H1 (cell line): ENCODE data around the gene ZC3H18. TPM values are rescaled to one million over a fixed set of nuclear protein-coding genes. Genes with fewer than 3 reads are reported as not detected.

ENCODE experiments used
- CTCF ChIA-PET: fragments of 300-600 bp; sonication (Branson Sonifier 250); formaldehyde crosslinking; loops from one replicate; lab custom pipeline; 2021; ENCODE audit not compliant: partially characterized antibody; lab: Charles Lee
- POLR2A ChIA-PET: fragments of 300-600 bp; sonication (Branson Sonifier 250); formaldehyde crosslinking; loops from one replicate; lab custom pipeline; 2021; ENCODE audit warnings: inconsistent platforms; ENCODE audit not compliant: partially characterized antibody; lab: Charles Lee
- DNase-seq, 2 experiments: peaks; one replicate each; pipeline versions ENCODE4 v3.0.0 to v3.0.0-alpha.2; 2010 to 2022; ENCODE audit warnings: low spot score in 2 of 2, low read depth in 1 of 2, mixed read lengths in 1 of 2
- FAIRE-seq: peaks from 2 replicates; lab custom pipeline; 2011; peaks lifted over from hg19 to GRCh38; lab: Jason Lieb, UNC
- H2AFZ ChIP-seq: 2 replicates; pipeline ENCODE4 v1.8.1; 2012; ENCODE audit warnings: low read length, inconsistent platforms
- H2AK5ac ChIP-seq: 2 replicates; pipeline ENCODE4 v1.6.1; 2013; ENCODE audit warnings: low read depth, low read length
- H2BK120ac ChIP-seq: replicated peaks from 2 replicates; pipeline ENCODE3; 2013; ENCODE audit warnings: low read depth, low read length, inconsistent platforms
- H2BK12ac ChIP-seq: 2 replicates; pipeline ENCODE4 v1.6.1; 2013; ENCODE audit warnings: low read depth, low read length
- H2BK15ac ChIP-seq: 2 replicates; pipeline ENCODE4 v1.6.1; 2013; ENCODE audit warnings: low read length
- H2BK20ac ChIP-seq: 2 replicates; pipeline ENCODE4 v1.6.1; 2013; ENCODE audit warnings: low read length
- H2BK5ac ChIP-seq: 2 replicates; pipeline ENCODE4 v1.6.1; 2013; ENCODE audit warnings: low read depth, low read length
- H3K14ac ChIP-seq: 2 replicates; pipeline ENCODE4 v1.6.1; 2013; ENCODE audit warnings: inconsistent platforms; ENCODE audit not compliant: insufficient read length
- H3K18ac ChIP-seq: 2 replicates; pipeline ENCODE4 v1.6.1; 2013; ENCODE audit warnings: low read length; ENCODE audit errors: extremely low read depth
- H3K23ac ChIP-seq: 2 replicates; pipeline ENCODE4 v1.6.1; 2013; ENCODE audit warnings: inconsistent platforms; ENCODE audit not compliant: insufficient read length
- H3K23me2 ChIP-seq: 2 replicates; pipeline ENCODE4 v1.6.1; 2013; ENCODE audit warnings: low read depth, low read length
- H3K27ac ChIP-seq: 2 replicates; pipeline ENCODE4 v1.6.1; 2011; ENCODE audit warnings: low read depth, low read length, inconsistent platforms
- H3K27me3 ChIP-seq, 4 experiments: replicated peaks in 1 of 4; 1 replicate in 1 of 4; 2 replicates in 3 of 4; pipeline versions ENCODE4 v1.6.1 to v1.8.1; 2011 to 2013; ENCODE audit warnings: low read length in 3 of 4, mild to moderate bottlenecking in 3 of 4, inconsistent platforms in 2 of 4, mixed read lengths in 2 of 4, moderate library complexity in 1 of 4; ENCODE audit not compliant: control insufficient read depth in 3 of 4, insufficient read depth in 3 of 4; ENCODE audit errors: extremely low read depth in 1 of 4
- H3K36me3 ChIP-seq, 4 experiments: 2 replicates each; pipeline versions ENCODE4 v1.6.1 to v1.8.1; 2011 to 2013; ENCODE audit warnings: mild to moderate bottlenecking in 4 of 4, low read length in 3 of 4, moderate library complexity in 2 of 4, control low read depth in 1 of 4, inconsistent platforms in 1 of 4; ENCODE audit not compliant: insufficient read depth in 4 of 4, control insufficient read depth in 2 of 4
- H3K4ac ChIP-seq: replicated peaks from 2 replicates; pipeline ENCODE3; 2013; ENCODE audit warnings: low read length, low read depth, mixed read lengths, inconsistent platforms; ENCODE audit not compliant: insufficient read length
- H3K4me1 ChIP-seq, 4 experiments: replicated peaks in 1 of 4; 1 replicate in 1 of 4; 2 replicates in 3 of 4; pipeline versions ENCODE4 v1.6.1 to v1.8.1; 2011 to 2013; ENCODE audit warnings: low read length in 3 of 4, inconsistent platforms in 2 of 4, mixed read lengths in 1 of 4; ENCODE audit not compliant: insufficient read depth in 4 of 4, control insufficient read depth in 3 of 4
- H3K4me2 ChIP-seq, 2 experiments: 2 replicates each; pipeline versions ENCODE4 v1.6.1 to v1.8.1; 2011 to 2013; ENCODE audit warnings: low read depth in 2 of 2, low read length in 2 of 2, control low read depth in 1 of 2, inconsistent platforms in 1 of 2, mild to moderate bottlenecking in 1 of 2; ENCODE audit not compliant: insufficient read depth in 1 of 2
- H3K4me3 ChIP-seq, 4 experiments: fragments of 200-600, 300-600 bp in 1 of 4; sonication (generic), shearing (Covaris generic), sonication (Bioruptor Twin) in 1 of 4; 2 replicates each; pipeline versions ENCODE4 v1.5.1 to v1.8.1; 2011 to 2016; ENCODE audit warnings: low read length in 4 of 4, low read depth in 3 of 4, control low read depth in 2 of 4, inconsistent platforms in 2 of 4, mild to moderate bottlenecking in 2 of 4, mixed read lengths in 1 of 4, moderate library complexity in 1 of 4; ENCODE audit not compliant: insufficient read depth in 2 of 4; ENCODE audit errors: extremely low read depth in 1 of 4
- H3K56ac ChIP-seq: replicated peaks from 2 replicates; pipeline ENCODE3; 2013; ENCODE audit warnings: low read depth, mild to moderate bottlenecking, mixed read lengths, low read length, inconsistent platforms; ENCODE audit not compliant: insufficient read length
- H3K79me1 ChIP-seq: 2 replicates; pipeline ENCODE4 v1.6.1; 2013; ENCODE audit warnings: low read depth, low read length, control low read depth
- H3K79me2 ChIP-seq, 2 experiments: 2 replicates each; pipeline versions ENCODE4 v1.6.1 to v1.8.1; 2012 to 2013; ENCODE audit warnings: low read length in 2 of 2, mild to moderate bottlenecking in 2 of 2, inconsistent platforms in 1 of 2; ENCODE audit not compliant: insufficient read depth in 2 of 2, control insufficient read depth in 1 of 2
- H3K9ac ChIP-seq, 4 experiments: replicated peaks in 1 of 4; 1 replicate in 1 of 4; 2 replicates in 3 of 4; pipeline versions ENCODE4 v1.6.1 to v1.8.1; 2011 to 2013; ENCODE audit warnings: low read depth in 3 of 4, low read length in 3 of 4, control low read depth in 2 of 4, mild to moderate bottlenecking in 2 of 4, moderate library complexity in 2 of 4, inconsistent platforms in 1 of 4; ENCODE audit errors: extremely low read depth in 1 of 4
- H3K9me3 ChIP-seq, 2 experiments: 2 replicates each; pipeline versions ENCODE4 v1.6.1 to v1.8.1; 2012 to 2013; ENCODE audit warnings: mild to moderate bottlenecking in 2 of 2, moderate library complexity in 2 of 2, control low read depth in 1 of 2, inconsistent platforms in 1 of 2, low read depth in 1 of 2, low read length in 1 of 2, mixed read lengths in 1 of 2; ENCODE audit not compliant: insufficient read depth in 2 of 2
- H4K20me1 ChIP-seq, 2 experiments: replicated peaks in 1 of 2; 2 replicates each; pipeline versions ENCODE3 to v1.8.1; 2011 to 2013; ENCODE audit warnings: inconsistent platforms in 2 of 2, low read length in 2 of 2, mild to moderate bottlenecking in 1 of 2; ENCODE audit not compliant: insufficient read depth in 2 of 2, control insufficient read depth in 1 of 2
- H4K5ac ChIP-seq: 2 replicates; pipeline ENCODE4 v1.6.1; 2013; ENCODE audit warnings: low read length, low read depth, mixed read lengths, inconsistent platforms; ENCODE audit not compliant: insufficient read length
- H4K8ac ChIP-seq: 2 replicates; pipeline ENCODE4 v1.8.0; 2013; ENCODE audit warnings: mild to moderate bottlenecking, moderate library complexity, low read length, inconsistent platforms; ENCODE audit not compliant: insufficient read depth; ENCODE audit errors: extremely low read depth
- H4K91ac ChIP-seq: replicated peaks from 2 replicates; pipeline ENCODE3; 2013; ENCODE audit warnings: low read length, mixed read lengths, inconsistent platforms; ENCODE audit not compliant: insufficient read length
- CEBPB ChIP-seq: IDR thresholded peaks from 2 replicates; pipeline ENCODE4 v1.6.1; 2012; ENCODE audit warnings: low read depth, low read length
- HDAC6 ChIP-seq: IDR thresholded peaks from one replicate; pipeline ENCODE4 v1.7.1; 2012; ENCODE audit warnings: low read depth, mild to moderate bottlenecking, inconsistent platforms, low read length, moderate library complexity
- JUN ChIP-seq: IDR thresholded peaks from 2 replicates; pipeline ENCODE4 v1.6.1; 2011; ENCODE audit warnings: low read depth, mild to moderate bottlenecking, improper control_type of control experiment, low read length
- POLR2A ChIP-seq, 2 experiments: IDR thresholded peaks; 1 replicate in 1 of 2; 2 replicates in 1 of 2; pipeline ENCODE4 v1.6.1; 2011; ENCODE audit warnings: low read depth in 2 of 2, low read length in 2 of 2, mild to moderate bottlenecking in 2 of 2; ENCODE audit errors: control extremely low read depth in 1 of 2
- SAP30 ChIP-seq: fragments of 300-600 bp; sonication (generic); IDR thresholded peaks from 2 replicates; pipeline ENCODE4 v1.7.1; 2012; ENCODE audit warnings: low read length, moderate library complexity, mild to moderate bottlenecking, inconsistent platforms; ENCODE audit not compliant: insufficient read depth, insufficient replicate concordance
- SIX5 ChIP-seq: IDR thresholded peaks from 2 replicates; pipeline ENCODE4 v1.6.1; 2011; ENCODE audit warnings: mild to moderate bottlenecking, low read depth, low read length
- SRF ChIP-seq: IDR thresholded peaks from 2 replicates; pipeline ENCODE4 v1.6.1; 2011; ENCODE audit warnings: mild to moderate bottlenecking, low read depth, low read length, moderate library complexity
- TBP ChIP-seq: IDR thresholded peaks from 2 replicates; pipeline ENCODE4 v1.6.1; 2011; ENCODE audit warnings: low read depth, low read length, improper control_type of control experiment
- YY1 ChIP-seq: IDR thresholded peaks from 2 replicates; pipeline ENCODE4 v1.6.1; 2011; ENCODE audit warnings: low read depth, mild to moderate bottlenecking, low read length
- WGBS, 2 experiments: shearing (Covaris generic) in 1 of 2; methylation state at CpG; one replicate each; pipeline versions ENCODE4 v1.1.6 to v1.1.7; 2013 to 2015; ENCODE audit warnings: low lambda C conversion rate in 2 of 2, mixed read lengths in 2 of 2, inconsistent platforms in 1 of 2, low coverage in 1 of 2, missing lambda C conversion rate in 1 of 2; ENCODE audit not compliant: insufficient replicate concordance in 2 of 2, insufficient coverage in 1 of 2, insufficient read length in 1 of 2; ENCODE audit errors: extremely low coverage in 1 of 2, missing lambda C conversion rate in 1 of 2; 5-methylcytosine and 5-hydroxymethylcytosine counted together
- polyA plus RNA-seq, 7 experiments: library from polyadenylated mRNA; depleted of rRNA in 3 of 7; stranded (reverse) in 5 of 7; unstranded in 2 of 7; fragments of >200 nt in 5 of 7; fragments of 200-250 nt in 2 of 7; gene quantifications; 1 replicate in 5 of 7; 2 replicates in 1 of 7; 4 replicates in 1 of 7; pipeline versions ENCODE4 v1.2.1 to v1.2.3, GENCODE V29; 2011 to 2013; ENCODE audit warnings: missing spikeins in 2 of 7, mixed read lengths in 2 of 7
- total RNA-seq: library from RNA; stranded (reverse); fragmentation: NEBNext Ultra II Directional; extraction: Animal tissue kit (Norgen Biotek cat#: 25700); gene quantifications from 2 replicates; pipeline ENCODE4 v1.2.1, GENCODE V29; 2021
- TF ChIP-seq, protein P1 (sequence below): IDR thresholded peaks from 2 replicates; pipeline ENCODE4 v1.6.1; 2011; ENCODE audit warnings: low read length, improper control_type of control experiment

The ZC3H18 gene
- total and polyA plus RNA-seq, 2 of the 8 experiments (the other 6 are each of a cell fraction or from before 2014, with no cell fraction given), result 12.1 to 73.2 TPM

DNA sequence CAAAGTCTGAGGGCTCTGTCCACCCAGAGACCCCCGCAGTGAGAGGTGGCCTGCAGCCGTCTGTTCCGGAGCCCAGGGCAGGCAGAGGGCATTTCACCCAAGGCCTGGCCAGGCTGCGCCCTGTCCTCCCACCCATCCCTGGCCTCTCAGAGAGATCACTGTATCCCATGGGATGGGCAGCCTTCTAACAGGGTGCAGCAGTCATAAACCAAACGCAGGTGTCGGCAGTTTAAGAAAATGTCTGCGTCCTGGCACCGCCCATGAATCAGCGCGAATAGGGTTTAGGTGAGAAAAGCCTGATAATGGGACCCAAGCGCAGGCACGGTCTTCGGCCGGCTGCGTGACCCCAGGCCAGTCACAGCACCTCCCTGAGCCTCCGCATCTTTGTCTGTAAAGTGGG lies 75.3 kb downstream of the ZC3H18 start:
- DNase-seq (no peak), FAIRE-seq (no peak)
- Histone ChIP-seq H3K14ac (no peak overlapping the region), H2AK5ac (no peak overlapping the region), H2BK15ac (no peak overlapping the region), H3K23me2 (peaks cover 4% of the 10 kb centered on the region; the same call in 1 of the 2 replicates), H3K27ac (no peak overlapping the region), H3K4me1 (peaks cover 0 to 9% (median 4%) of the 10 kb centered on the region in 4 experiments; a peak in 4 of 7 replicates), H3K56ac (no peak overlapping the region), H3K79me1 (peaks cover 8% of the 10 kb centered on the region), H2BK5ac (no peak overlapping the region), H3K4me3 (no peak overlapping the region), H3K36me3 (peaks cover 0 to 5% (median 0%) of the 10 kb centered on the region in 4 experiments; a peak in 1 of 8 replicates), H4K8ac (no peak overlapping the region), H3K9ac (no peak overlapping the region), H3K9me3 (no peaks in the 10 kb centered on the region), H4K5ac (no peak overlapping the region), H3K23ac (no peak overlapping the region), H2AFZ (no peak overlapping the region), H3K79me2 (no peaks in the 10 kb centered on the region; a peak in 1 of 4 replicates), H4K20me1 (peaks cover 2 to 8% of the 10 kb centered on the region in 2 experiments), H2BK12ac (no peak overlapping the region), H3K18ac (no peak overlapping the region), H3K27me3 (no peaks in the 10 kb centered on the region), H2BK20ac (no peak overlapping the region), H3K4ac (no peak overlapping the region), H2BK120ac (no peak overlapping the region), H4K91ac (no peak overlapping the region), H3K4me2 (no peak overlapping the region)
- ChIA-PET CTCF (no interaction called here), POLR2A (interaction anchor here (0.6 kb wide), 1 partner anchor 18 kb away, joined by 3 read pairs; no protein-coding TSS in a partner anchor)
- TF ChIP-seq SAP30 (no peak), TBP (no peak), YY1 (no peak), CEBPB (no peak), POLR2A (IDR thresholded peaks at IDR 0.05; ENCODE audit: control extremely low read depth in 1 of 2, low read depth in 2 of 2, low read length in 2 of 2) (no peak), SIX5 (no peak), HDAC6 (no peak), JUN (no peak), SRF (no peak)
- TF ChIP-seq, protein P1, sequence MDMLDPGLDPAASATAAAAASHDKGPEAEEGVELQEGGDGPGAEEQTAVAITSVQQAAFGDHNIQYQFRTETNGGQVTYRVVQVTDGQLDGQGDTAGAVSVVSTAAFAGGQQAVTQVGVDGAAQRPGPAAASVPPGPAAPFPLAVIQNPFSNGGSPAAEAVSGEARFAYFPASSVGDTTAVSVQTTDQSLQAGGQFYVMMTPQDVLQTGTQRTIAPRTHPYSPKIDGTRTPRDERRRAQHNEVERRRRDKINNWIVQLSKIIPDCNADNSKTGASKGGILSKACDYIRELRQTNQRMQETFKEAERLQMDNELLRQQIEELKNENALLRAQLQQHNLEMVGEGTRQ, result no peak
- 96% methylated on average over 16 of the region's 16 CpGs; no CpG with 5 or more reads in 1 of the 2 experiments for WGBS, 2 experiments
